ENCODE results near the gene PSMB10.

PSMB10 gene

DNA sequence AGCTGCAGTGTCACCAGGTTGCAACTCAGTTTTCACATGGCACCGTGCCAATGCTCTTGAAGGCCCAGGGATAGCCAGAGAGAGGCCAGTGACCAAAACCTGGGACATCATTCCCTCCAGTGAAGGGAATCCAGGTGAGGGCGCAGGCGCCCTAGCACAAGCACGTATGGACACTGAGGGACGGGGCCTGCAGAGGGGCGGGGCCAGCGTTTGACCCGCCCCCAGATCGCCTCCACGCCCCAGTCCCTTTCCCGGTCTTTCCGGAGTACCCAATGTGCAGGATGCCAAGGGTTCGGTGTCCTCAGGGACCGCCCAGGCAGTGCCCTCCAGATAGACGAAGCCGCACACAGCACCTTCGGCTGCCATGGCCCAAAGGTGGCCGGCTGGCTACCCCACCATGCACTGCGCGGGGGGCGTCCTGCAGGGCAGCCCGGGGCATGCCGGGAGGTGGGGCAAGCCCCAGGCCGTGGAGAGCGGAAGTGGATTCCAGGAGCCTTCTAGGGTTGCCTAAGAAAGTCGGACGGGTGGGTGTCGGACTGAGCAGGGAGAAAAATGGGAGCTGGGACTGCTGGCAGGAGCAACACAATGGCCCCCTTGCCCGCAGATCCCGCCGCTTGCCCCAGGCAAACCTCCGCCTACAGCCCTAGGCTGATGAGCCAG is 27.1 kb upstream of the PSMB10 start:
- no peak for DNase-seq (ENCODE audit: low read depth)

DNA sequence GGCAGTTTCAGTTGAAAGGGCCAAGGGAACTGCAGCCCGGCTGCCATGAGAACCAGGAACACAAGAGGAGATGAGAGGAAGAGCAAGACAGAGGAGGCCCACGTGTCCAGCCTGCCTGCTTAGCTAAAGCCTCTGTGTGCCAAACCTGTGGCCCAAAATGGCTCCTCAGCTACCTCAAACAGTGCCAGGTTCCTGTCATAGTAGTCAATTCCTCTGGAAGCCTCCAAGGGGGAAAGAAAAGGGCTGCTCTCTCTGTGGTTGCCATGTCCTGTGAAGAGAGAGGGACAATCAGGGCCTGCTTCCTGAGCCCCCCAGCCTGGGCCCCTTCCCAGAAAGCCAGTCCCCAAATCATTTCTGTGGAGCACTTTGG is 26.6 kb upstream of the PSMB10 start:
- DNase-seq (ENCODE audit: low read depth) = no peak

DNA sequence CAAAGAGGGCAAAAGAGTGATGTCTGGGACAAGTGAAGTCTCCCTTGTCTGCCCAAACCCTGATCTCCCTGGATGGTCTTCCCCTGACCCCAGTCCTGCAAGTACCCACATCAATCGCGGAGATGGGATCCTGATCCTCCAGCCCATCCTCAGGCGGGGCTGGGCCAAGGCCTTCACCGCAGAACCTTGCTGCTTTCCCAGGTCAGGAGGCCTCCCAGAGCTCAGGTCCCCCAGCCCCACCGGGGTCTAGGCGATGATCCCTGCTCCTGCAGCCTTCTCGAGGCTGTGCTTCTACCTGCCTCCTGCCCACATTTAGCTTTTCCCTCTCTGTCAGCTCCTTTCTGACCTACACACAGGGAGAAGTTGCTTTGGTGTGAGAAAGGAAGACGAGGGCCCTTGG is 25.5 kb upstream of the PSMB10 start:
- no peak for DNase-seq (ENCODE audit: low read depth)

DNA sequence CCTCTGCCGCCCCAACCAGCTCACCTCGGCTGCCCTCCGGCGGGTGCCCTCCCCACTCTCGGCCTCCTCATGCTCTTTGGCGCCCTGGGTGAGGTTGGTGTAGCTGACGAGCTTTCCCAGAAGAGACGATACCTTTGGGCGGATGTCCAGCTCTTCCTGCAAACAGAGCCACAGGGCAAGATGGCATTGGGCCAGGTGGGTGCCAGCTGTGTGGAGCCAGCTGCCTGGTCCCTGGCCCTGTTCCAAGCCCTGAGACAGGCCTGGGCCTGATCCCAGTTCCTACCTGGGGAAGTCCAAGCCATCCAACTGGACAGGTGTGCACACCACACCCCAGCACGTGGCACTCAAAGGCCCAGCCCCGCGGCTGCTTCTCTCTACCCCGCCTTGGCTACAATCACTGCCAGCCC is 24.9 kb upstream of the PSMB10 start:
- DNase-seq (ENCODE audit: low read depth) = no peak

DNA sequence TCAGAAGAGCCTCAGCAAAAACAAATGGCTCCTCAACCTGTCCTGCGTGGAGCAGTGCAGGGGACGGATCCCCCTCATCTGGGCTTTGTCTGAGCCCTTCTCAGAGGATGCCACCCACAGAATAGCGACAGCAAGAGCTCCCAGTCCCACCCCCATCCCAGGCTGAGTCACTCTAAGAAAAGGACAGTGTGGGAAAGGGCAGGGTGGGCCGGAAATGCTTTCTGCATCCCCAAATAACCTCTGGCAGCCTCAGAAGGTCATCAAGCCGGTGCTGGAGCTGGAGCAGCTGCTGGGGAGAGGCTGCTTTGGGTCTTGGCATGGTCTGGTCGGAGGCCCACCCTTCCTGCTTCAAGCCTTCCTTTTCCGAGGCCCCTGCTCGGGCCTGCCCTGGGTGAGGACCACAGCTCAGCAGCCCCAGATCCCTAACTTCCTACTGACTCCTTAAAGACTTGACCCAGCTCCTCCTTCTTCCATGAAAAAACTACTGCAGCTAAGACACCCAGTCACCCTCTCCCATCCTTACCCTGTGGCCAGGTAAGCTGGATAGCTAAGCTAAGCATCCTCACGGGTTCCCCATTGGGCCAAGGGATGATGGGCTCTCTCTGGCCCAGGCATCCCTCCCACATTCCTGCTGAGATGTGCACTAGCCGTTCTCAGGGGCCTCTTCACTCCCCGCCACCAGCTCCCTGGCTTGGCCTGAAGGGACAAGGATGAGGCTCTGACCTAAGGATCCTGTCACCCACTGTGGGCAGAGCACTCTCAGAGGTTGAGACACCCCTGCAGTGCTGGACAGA is 23.1 kb upstream of the PSMB10 start:
- DNase-seq (ENCODE audit: low read depth) = peak; percentile 30

DNA sequence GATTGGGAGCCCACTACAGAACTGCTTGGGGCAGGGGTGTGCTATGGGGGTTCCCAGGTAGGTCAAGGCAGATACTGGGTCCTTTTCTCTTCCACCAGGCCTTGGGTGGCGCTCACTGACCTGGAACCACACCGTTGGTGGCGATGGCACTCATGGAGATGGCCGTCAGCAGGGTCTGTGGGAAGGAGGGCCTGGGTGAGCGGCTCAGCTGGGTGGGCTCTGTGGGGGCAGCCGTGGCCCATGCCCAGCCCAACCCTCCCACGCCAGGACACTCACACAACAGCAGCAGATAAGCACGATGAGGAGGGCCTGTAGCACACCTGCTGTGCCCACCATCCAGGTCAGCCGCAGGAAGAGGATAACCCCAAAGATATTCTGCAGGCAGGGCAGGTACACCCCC is 21.0 kb upstream of the PSMB10 start:
- no peak for DNase-seq (ENCODE audit: low read depth)

DNA sequence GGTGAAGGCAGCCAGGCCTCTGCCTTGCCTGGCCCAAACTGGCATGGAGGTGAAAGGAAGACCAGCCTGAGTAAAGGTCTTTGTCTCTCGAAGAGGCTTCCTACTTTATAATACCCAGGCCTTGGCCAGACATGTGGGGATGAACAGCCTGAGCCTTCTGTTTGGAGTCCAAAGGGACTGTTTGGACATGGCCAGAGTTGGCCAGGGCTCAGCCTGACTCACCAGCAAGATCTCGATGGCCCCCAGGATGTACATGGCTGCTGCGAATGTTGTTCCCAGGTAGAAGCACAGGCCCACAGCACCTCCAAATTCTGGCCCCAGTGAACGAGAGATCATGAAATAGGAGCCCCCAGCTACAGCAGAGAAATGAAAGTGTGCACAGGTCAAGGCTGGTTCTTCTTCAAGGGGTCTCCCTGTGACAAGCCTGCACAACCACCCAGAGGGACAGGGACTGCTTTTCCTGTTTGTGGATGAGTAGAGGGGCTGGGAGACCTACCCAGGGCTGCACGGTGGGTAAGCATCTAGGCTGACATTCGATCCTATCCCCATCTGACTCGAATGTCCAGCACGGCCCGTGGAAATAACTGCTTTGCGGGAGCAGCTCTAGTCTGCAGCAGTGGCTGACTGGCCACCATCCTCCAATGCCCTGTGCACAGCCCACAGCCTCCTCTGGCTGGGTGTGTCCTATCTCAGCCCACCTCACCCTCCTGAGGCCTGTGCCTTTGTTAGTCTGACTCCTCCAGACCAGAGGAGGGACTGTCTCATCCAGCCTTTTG is 18.0 kb upstream of the PSMB10 start:
- no peak for DNase-seq (ENCODE audit: low read depth)

DNA sequence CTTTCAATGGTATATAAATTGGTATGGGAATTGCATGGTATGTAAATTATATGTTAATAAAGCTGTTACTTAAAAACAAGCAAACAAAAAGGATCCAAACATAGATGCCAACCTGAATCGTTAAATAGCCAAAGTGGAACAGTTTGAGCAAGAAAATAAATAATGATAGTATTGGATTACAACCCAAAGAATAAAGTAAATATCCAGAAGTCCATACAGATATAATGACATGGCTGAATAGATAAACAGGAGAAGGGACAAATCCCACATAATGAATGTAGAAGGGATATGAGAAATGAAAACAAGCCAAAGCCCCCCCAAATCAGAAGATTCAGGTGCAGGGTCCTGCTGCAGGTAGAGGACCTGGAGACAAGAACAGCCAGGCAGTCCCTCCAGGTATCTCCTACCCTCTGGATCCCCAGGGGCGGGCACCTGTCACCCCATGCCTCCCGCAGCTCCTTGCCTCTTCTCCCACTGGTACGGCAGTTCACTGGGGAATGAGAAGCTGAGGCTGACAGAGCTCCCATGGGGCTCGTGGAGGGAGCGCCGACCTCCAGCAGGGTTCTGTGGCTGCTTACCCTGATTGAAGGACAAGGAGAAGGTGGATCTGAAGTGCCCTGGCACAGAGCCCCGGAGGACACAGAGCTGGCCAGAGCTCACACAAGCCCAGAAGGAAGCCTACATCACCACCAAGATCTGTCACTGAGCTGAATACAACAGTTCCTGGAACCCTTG is 17.2 kb upstream of the PSMB10 start:
- DNase-seq (ENCODE audit: low read depth) = no peak

DNA sequence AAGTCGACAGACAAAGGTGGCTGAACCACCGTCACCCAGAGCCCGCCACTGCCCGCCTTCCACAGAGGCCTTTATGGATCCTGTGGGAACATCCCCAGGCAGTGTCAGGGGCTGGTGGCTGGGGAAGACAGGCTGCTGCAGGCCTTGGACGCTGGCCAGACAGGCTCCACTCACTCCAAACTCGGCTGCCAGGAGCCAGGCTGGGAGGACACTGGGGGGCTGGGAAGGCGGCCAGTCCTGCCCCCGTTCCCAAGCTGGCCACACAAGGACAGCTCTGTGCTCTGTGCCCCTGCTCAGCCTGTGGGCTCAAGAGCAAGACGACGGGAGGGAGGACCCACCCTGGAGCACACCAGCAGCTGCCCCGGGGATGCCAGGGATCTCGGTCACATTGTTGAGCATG is 14.8 kb upstream of the PSMB10 start:
- DNase-seq (ENCODE audit: low read depth) = no peak

DNA sequence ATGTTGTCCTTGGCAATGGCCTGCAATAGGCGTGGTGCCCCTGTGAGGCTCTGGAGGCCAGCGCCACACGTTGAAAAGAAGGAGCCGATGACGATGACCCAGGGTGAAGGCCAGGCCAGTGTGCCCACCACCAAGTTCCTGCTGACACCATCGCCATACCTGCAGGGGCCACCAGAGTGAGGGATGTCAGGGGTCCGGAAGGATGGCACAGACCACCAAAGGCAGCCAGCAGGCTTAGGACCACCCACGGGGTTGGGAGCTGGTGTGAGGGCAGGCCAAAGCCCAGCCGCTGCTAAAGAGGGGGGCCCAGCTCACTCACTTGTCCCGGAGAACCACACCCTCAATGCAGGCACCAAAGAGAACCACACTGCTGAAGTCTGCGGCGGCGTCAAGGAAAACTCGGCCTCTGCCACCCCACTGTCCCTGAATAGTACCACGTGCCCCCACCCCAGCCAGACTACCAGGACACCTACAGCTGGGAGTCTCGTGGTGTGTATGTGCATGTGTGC is 13.7 kb upstream of the PSMB10 start:
- no peak for DNase-seq (ENCODE audit: low read depth)

DNA sequence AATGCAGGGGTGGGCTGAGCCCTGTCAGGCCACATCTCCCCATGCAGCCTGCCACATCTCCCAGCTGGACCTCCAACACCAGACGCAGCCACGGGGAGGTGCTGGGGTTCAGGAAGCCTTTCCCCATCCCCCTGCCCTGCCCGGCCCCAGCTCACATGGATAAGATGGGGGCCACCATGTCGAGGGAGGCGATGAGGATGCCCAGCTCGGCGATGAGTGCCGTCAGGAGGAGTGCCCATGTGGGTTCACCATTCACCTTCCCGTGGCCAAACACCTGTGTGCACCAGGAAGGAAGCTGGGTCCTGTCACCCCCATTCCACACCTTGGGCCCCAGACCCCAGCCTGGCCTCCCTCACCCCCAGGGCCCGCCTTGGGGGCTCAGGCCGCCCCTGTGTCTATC is 13.0 kb upstream of the PSMB10 start:
- no peak for DNase-seq (ENCODE audit: low read depth)

DNA sequence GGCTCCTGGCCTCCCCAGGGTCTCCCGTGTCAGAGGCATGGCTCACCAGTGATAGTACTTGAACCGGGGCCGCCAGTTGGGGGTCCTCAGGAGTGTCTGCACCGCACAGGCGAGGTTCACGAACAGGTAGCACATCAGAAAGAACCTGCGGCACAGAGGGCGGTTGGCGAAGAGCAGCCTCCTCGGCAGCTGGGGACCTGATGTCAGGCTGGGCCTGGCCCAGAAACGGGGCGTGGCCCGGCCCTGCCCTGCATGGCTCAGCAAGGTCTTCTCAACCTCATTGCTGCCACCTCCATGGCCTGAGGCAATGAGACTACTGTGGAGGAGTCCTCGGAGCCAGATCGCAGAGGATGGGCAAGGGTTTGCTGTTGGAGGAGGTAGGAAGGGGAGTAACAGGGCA is 11.4 kb upstream of the PSMB10 start:
- no peak for DNase-seq (ENCODE audit: low read depth)

DNA sequence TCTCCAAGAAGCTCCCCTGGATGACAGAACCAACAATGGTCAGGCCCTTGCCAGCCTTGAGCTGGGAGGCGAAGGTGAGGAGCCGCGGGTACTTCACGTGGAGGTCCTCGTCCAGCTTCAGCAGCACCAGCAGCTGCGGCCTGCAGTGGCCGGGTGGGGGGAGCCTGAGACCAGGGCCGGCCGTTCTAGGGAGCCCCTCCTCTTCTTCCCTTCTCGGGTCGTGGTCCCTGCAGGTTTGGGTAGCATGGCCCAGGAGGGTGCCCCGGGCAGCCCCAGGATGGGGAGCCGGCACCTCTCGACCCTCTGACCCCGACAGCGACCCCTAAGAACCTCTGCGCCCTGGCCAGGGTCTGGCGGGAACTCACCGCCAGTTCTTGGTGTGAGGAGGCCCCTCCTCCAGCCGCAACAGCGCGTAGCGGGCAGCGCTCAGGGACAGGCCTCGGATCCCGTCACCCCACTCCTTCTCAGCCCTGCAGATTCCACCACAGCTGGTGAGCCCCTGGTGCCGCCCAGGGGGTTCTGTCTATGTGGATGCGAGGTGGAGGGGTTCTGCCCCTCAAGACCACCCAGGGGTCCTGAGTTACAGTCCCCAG is 10.4 kb upstream of the PSMB10 start:
- no peak for DNase-seq (ENCODE audit: low read depth)

DNA sequence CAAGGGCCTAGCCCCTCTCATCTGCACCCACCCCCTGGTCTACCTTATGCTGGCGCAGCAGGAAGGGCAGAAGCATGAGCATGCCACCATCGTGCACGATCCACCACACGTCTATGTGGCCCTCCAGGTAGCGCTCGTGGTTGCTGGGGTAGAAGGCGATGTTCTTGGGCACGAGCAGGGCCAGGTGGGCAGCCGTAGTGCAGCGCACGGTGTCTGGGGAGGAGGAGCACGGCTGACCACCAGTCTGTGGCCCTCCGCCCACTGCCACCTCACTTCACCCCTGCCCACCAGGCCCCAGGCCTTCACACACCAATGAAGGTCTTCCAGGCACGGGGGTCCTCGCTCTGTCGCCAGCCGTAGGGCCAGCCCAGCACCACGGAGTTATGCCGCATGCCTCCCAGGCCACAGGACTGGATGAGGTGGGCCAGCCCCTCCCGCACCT is 9.5 kb upstream of the PSMB10 start:
- no peak for DNase-seq (ENCODE audit: low read depth)

DNA sequence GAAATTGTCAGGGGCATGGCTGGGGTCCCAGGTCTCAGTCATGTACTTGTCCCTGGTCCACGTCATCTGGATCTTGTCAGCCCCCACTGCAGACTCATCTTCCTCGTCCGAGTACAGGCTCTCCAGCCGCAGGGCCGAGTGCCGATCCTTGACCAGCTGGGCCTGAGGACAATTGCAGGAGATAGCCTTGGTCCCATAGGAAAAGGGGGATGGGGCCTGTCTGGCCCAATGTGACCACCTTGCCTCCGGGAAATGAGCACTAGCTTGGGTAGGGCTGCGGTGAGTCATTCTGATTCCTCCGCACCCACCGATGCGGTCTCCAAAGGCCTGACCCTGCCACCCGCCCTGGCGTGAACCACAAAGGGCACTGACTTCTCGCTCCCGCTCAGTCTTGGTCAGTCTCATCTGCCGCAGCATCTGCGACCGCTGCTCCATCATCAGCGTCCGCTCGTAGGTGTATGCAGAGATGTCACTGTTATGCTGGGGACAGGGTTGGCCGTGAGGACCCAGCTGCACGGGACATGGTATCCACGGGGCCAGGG is 8.8 kb upstream of the PSMB10 start:
- DNase-seq (ENCODE audit: low read depth) = no peak

DNA sequence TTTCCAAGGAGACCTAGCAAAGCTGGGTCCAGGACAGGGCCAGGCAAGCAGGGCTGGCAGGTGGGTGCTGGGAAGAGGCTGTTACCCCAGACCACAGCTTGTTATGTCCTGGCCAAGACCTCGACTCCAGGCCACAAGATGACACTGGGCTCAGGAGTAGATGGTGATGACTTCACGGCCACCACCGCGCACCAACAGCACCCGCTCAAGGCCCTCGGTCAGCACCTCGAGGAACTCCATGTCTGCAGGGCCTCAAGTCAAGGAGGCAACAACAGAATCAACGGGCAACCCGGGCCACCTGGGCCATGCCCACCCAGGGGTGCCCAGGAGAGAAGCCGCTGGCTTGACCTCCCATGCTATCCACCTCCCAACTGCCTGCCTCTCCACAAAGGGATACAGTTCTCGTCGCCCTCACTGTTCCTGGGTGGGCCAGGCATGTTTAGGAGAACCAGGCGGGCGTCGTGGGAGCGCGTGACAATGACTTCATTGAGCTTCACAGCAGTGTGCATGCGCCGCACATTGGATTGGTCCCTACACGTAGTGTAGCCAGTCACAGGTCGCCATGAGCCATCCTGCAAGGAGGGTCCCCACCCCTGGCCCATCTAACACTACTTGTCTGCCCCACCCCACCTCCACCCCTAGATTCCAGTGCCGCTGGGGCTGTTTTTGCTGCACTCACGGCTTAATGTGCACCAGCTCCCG is 8.2 kb upstream of the PSMB10 start:
- no peak for DNase-seq (ENCODE audit: low read depth)

DNA sequence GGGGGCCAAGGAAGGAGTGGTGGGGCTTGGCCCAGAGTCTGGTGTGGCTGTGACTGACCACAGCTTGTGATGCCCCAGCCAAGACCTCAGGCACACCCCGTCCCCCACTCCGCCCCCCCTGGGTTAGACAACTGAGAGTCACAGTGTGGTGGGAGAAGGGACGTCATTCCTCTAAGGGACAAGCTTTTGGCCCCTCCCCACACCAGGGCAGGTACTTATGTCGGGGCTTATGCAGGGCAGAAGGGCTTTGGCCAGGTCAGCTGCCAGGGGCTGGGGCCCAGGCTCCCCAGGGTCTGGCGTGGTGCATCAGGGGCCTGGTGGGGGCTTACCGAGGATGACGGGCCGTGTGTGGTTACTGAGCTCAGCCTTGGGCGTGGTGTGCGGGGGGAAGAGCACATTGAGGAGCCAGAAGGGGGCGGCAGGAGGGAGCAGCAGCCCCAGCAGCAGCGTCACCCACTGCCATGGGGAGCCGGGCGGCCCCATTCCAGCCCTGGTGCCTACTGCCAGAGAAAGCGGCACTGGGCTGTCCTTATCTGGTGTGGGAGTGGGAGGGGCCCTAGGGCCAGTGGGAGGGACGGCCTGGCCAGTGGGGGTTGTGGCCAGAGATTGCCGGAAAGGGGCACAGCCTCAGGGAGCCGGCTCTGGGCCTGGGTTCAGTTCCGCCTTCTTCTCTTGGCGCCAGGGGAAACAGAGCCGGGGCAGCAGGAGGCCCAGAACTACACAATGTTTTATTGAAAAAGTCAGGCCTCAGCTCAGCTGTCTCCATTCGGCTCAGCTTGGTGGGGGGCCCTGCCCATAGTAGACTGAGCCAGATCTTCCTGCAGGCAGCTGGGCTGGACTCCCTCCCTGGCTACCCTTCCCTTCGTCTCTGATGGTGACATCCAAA is 7.2 kb upstream of the PSMB10 start, which contains the start of gene LCAT:
Gene LCAT, minus strand, starts transcription at position 502 of the 886 bp plus-strand sequence. Its CDS starts 19 bp downstream, at position 483.
- no peak for DNase-seq (ENCODE audit: low read depth)

DNA sequence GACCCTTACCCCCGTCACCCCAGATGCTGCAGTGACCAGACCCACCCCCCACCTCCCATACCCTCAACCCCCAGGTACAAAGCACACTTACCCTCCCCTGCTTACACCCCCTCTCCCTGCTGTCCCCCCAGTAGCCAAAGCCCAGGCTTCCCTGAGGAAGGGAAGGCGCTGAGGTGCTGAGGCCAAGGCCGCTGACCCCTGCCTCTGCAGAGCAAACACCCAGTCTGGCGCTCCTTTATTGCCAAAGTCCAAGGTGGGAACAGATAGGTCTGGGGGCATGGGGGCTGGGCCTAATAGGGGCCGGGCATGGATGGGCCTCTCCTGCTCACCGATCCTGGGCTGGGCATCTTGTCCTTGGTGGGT is 6.6 kb upstream of the PSMB10 start:
- DNase-seq (ENCODE audit: low read depth) = no peak

DNA sequence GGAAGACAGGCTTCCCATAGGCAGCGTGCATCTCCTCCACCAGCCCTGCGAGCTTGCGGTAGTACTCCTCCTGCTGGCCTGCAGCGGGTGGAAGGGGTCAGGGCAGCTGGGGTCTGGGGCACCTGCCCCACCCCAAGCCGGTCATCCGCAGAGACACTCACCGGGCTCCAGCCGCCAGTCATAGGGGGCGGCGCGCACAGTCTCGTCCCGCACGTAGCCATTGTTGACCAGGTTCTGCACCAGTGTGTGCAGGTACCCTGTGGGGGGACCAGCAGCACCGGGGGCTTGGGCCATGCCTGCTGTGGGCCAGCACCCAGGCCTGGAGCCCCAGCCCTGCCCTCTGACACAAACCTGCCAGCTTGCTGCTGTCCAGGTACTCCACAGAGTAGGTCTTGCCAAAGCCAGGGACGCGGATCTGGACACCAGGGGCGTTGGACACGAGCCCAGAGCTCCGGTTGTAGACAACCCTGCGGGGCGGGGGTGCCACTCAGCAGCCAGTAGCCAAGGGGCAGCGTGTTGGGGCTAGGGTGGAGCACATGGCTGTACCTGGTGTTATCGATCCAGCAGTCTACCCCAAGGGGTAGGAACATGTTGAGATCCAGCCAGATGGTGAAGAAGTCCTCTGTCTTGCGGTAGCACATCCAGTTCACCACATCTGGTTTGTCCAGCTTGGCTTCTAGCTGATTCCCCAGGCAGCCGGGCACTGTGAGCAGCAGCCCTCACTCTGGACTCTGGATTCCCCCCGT is 6.0 kb upstream of the PSMB10 start:
- DNase-seq (ENCODE audit: low read depth) = no peak
